ENCODE measurements around the gene TNFRSF11A. TPM values are rescaled to one million over a fixed set of nuclear protein-coding genes. Genes with fewer than 3 reads are reported as not detected.

Gene TNFRSF11A
- total RNA-seq, 4 donors from 2014 or later = 1.4 to 3.2 (median 1.8) TPM; not detected in 1

GRCh38 chr18:62384068-62384467, 59.0 kb downstream of the TNFRSF11A start:
- intact Hi-C loops (cut with DNase I; ENCODE audit: low total_unique reads) (no loop called here), in situ Hi-C loops (cut with MboI; ENCODE audit: low sequenced_read_pairs in 4 of 4) (no loop called here)
- Histone ChIP-seq H3K27ac (no peak overlapping the region), H3K4me1 (no peaks in the 10 kb centered on the region), H3K4me3 (peak overlapping the region in 1 of 4 donors; percentile 25), H3K9me3 (no peaks in the 10 kb centered on the region), H3K27me3 (peaks cover 0 to 4% (median 2%) of the 10 kb centered on the region in 3 donors), H3K36me3 (no peaks in the 10 kb centered on the region)
- no peak for DNase-seq
- no peak for ATAC-seq
- TF ChIP-seq, protein P1, sequence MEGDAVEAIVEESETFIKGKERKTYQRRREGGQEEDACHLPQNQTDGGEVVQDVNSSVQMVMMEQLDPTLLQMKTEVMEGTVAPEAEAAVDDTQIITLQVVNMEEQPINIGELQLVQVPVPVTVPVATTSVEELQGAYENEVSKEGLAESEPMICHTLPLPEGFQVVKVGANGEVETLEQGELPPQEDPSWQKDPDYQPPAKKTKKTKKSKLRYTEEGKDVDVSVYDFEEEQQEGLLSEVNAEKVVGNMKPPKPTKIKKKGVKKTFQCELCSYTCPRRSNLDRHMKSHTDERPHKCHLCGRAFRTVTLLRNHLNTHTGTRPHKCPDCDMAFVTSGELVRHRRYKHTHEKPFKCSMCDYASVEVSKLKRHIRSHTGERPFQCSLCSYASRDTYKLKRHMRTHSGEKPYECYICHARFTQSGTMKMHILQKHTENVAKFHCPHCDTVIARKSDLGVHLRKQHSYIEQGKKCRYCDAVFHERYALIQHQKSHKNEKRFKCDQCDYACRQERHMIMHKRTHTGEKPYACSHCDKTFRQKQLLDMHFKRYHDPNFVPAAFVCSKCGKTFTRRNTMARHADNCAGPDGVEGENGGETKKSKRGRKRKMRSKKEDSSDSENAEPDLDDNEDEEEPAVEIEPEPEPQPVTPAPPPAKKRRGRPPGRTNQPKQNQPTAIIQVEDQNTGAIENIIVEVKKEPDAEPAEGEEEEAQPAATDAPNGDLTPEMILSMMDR (IDR thresholded peaks at IDR 0.05 in 4 of 5, conservative IDR thresholded peaks at IDR 0.05 in 1 of 5) = no peak
- TF ChIP-seq POLR2A (IDR thresholded peaks at IDR 0.05) = no peak

DNA sequence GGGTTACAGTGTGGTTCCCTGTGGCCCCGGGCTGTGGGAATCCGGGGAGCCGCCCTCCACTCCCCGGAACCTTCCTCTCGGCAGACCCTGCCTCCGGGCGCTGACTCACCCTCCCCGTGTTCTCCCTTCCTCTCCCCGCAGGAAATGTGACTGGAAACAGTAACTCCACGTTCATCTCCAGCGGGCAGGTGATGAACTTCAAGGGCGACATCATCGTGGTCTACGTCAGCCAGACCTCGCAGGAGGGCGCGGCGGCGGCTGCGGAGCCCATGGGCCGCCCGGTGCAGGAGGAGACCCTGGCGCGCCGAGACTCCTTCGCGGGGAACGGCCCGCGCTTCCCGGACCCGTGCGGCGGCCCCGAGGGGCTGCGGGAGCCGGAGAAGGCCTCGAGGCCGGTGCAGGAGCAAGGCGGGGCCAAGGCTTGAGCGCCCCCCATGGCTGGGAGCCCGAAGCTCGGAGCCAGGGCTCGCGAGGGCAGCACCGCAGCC, 59.5 kb downstream of the TNFRSF11A start:
- TF ChIP-seq POLR2A (IDR thresholded peaks at IDR 0.05) = no peak
- TF ChIP-seq, protein P1 (IDR thresholded peaks at IDR 0.05 in 4 of 5, conservative IDR thresholded peaks at IDR 0.05 in 1 of 5) = no peak
- ATAC-seq = no peak

DNA sequence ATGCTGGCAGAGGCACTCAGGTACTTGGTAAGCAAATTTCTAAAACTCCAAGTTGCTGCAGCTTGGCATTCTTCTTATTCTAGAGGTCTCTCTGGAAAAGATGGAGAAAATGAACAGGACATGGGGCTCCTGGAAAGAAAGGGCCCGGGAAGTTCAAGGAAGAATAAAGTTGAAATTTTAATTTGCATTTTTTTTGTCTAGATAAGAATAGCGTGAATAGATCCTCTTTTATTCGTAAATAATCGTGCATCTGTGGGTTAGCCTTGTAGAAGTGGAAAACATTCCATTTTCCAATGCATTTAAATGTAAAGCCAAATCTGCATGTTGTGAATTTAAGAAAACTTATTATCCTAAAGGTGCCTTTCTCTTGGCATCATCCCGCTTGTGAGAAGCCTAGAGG, 61.0 kb downstream of the TNFRSF11A start:
- no peak for TF ChIP-seq POLR2A (IDR thresholded peaks at IDR 0.05)
- TF ChIP-seq, protein P1 (IDR thresholded peaks at IDR 0.05 in 4 of 5, conservative IDR thresholded peaks at IDR 0.05 in 1 of 5) = no peak
- no peaks in the 10 kb centered on the region for H3K36me3 ChIP-seq
- H3K4me1 ChIP-seq = no peaks in the 10 kb centered on the region
- intact Hi-C loops (cut with DNase I; ENCODE audit: low total_unique reads) (no loop called here), in situ Hi-C loops (cut with MboI; ENCODE audit: low sequenced_read_pairs in 4 of 4) (no loop called here)
- peaks cover 0 to 4% (median 2%) of the 10 kb centered on the region in 3 donors for H3K27me3 ChIP-seq
- H3K27ac ChIP-seq = no peak overlapping the region
- DNase-seq = no peak
- no peak for ATAC-seq
- no peaks in the 10 kb centered on the region for H3K9me3 ChIP-seq
- H3K4me3 ChIP-seq = no peak overlapping the region

More for the DNA sequence above, 59.5 kb downstream of the TNFRSF11A start:
- DNase-seq = no peak
- peak overlapping the region in 3 of 4 donors; percentile 2 to 31 (median 25) for H3K4me3 ChIP-seq
- H3K27ac ChIP-seq = no peak overlapping the region
- H3K9me3 ChIP-seq = no peaks in the 10 kb centered on the region
- H3K4me1 ChIP-seq = no peaks in the 10 kb centered on the region
- peaks cover 0 to 4% (median 2%) of the 10 kb centered on the region in 3 donors for H3K27me3 ChIP-seq
- intact Hi-C loops (cut with DNase I; ENCODE audit: low total_unique reads) (no loop called here), in situ Hi-C loops (cut with MboI; ENCODE audit: low sequenced_read_pairs in 4 of 4) (no loop called here)
- H3K36me3 ChIP-seq = no peaks in the 10 kb centered on the region

DNA sequence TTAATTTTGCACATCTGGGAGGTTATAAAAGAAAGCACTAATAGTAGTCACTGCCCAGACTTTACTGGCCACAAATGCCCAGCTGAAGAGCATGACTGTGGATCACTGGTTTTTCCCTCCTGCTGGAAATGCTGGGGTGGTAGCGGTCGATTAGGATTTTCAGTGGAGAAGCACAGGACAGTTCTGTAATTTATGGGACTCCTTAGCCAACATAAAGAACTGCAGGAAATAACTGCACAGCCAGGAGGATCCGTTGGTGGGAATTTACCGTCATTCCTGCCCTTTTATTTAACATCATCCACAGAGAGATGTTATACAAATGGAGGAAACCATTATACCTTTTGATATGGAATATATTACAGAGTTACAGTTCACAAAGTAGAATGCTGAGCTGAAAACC, 61.5 kb downstream of the TNFRSF11A start:
- DNase-seq = no peak
- in situ Hi-C loops (cut with MboI; ENCODE audit: low sequenced_read_pairs in 4 of 4) = no loop called here
- no peak for ATAC-seq
- Histone ChIP-seq H3K27me3 (peaks cover 0 to 4% (median 2%) of the 10 kb centered on the region in 3 donors), H3K4me1 (no peaks in the 10 kb centered on the region), H3K36me3 (no peaks in the 10 kb centered on the region), H3K4me3 (no peak overlapping the region), H3K9me3 (no peaks in the 10 kb centered on the region), H3K27ac (no peak overlapping the region)
- TF ChIP-seq, protein P1 (IDR thresholded peaks at IDR 0.05 in 4 of 5, conservative IDR thresholded peaks at IDR 0.05 in 1 of 5) = no peak
- no peak for TF ChIP-seq POLR2A (IDR thresholded peaks at IDR 0.05)
- intact Hi-C loops (cut with DNase I; ENCODE audit: low total_unique reads) = no loop called here

DNA sequence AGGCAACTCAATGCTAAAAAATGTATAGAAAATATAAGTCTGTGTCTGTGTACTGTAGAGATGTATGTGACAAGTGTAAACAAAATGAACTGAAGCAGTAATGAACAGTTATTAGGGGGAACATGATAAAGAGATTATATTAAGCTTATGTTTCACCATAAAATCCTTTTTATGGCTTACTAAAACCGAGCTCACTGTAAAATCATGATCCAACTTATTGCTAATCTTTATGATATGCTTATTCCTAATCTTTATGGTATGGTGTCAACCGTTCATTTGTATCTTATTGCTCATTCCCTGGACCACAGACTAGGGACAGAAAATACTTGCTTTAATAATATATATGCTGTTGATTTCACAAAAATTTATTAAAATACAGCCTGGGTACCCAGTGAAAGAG, 62.1 kb downstream of the TNFRSF11A start:
- H3K27me3 ChIP-seq = peaks cover 0 to 4% (median 2%) of the 10 kb centered on the region in 3 donors
- DNase-seq = no peak
- no peak for ATAC-seq
- H3K36me3 ChIP-seq = no peaks in the 10 kb centered on the region
- no peak overlapping the region for H3K27ac ChIP-seq
- H3K9me3 ChIP-seq = no peaks in the 10 kb centered on the region
- TF ChIP-seq, protein P1 (IDR thresholded peaks at IDR 0.05 in 4 of 5, conservative IDR thresholded peaks at IDR 0.05 in 1 of 5) = no peak
- TF ChIP-seq POLR2A (IDR thresholded peaks at IDR 0.05) = no peak
- in situ Hi-C loops (cut with MboI; ENCODE audit: low sequenced_read_pairs in 4 of 4) (no loop called here), intact Hi-C loops (cut with DNase I; ENCODE audit: low total_unique reads) (no loop called here)
- H3K4me1 ChIP-seq = no peaks in the 10 kb centered on the region
- H3K4me3 ChIP-seq = no peak overlapping the region

All from gastrocnemius medialis (tissue), 4 donors.